ENCODE results near the gene CPN2.

Gene CPN2

DNA sequence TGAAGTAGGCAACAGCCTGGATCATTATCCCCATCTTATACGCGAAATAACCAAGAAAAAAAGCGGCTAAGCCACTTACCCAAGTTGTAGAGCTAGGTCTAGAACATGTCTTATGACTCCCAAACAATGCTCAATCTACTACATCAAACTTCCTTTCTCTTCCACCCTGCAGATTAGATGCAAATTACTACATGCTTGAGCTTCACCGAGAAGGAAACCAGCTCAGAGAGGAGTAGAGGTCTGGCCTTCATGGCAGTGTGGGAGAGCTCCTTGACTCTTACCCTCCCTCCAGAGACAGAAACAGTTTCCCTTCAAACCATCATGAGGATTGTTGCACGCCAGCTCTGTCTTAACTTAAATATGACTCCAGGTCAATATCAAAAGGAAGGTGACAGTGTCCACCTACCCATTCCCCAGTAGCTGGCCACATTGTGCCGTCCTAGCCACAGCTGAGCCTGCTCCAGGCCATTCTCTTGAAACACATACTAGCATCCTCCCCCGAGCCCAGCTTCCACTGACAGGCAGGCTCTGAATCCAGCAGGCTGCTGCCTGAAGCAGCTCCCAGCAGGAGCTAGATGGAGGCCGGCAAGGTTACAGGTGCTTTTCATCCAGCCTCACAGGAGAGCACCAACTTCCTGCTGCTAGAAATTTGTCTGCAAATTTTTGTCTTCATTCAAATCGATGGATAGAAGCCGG, 56.8 kb downstream of the CPN2 start:
- DNase-seq (ENCODE audit: low read depth), result no peak

DNA sequence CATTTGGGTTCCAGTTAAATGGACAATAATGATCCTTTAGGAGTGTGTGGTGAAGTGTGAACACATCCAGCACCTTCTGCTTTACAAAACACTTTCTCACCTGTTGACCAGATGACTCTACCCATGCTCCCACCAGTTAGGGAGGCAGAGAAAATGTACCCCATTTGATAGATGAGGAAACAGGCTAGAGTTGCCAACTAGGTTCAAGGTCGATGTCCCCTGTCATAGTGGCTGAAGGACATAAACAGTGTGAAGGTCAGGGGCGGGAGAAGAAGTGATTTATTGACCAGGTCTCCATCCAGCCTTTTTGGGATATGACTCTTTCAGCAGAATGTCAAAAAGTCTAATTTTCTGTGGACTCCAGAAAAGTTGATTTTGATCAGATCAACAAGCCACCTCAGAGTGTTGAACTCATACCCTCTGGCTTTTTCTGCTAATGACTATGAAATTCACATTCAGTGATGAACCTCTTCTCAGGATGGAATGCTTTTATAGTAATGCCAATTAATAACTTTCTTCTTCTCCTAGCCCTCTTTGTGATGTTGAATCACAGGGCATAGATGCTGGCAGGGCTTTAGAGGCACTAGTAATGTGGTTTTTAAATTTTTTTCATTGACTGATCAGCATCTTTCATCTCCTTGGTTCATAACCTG, 57.5 kb downstream of the CPN2 start:
- no peak for DNase-seq (ENCODE audit: low read depth)

DNA sequence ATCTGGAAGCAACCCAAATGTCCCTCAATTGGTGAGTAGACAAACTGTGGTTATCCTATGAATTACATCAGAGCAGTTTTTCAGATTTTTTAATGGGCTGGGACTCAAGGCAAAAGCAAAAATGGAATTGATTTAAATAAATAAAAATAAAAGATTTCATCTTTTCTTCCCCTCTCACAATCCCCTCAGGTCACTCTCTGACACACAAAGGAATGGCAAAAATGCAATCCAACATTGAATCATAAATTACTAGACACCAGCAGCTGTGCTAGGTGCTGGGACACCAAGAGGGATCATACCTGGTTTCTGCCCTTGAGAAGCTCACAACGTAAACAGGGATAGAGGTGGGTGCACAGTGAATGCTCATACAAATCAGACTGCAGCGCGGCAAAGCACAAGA, 58.8 kb downstream of the CPN2 start:
- no peak for DNase-seq (ENCODE audit: low read depth)

All from activated T-helper 9 cell treated with anti-CD3 and anti-CD28 coated beads, Interleukin-2, amount 50 U/mL, for 16 hours (primary cell).